GM18951 (cell line): ENCODE data around the gene TIMP3.
"Not testable (repeated sequence)": the region's sequence is repeated elsewhere in the genome, so short reads cannot be mapped to it uniquely, and the experiment has no call there.

Source experiments
- POLR2A ChIP-seq: IDR thresholded peaks from 4 replicates; pipeline ENCODE4 v1.6.1; 2011; ENCODE audit warnings: mild to moderate bottlenecking; ENCODE audit not compliant: insufficient read length, insufficient read depth; ENCODE audit errors: extremely low read depth
- in situ Hi-C: fragments of 300-500 bp; cut with MboI; formaldehyde crosslinking; loops from one replicate; pipeline ENCODE4 v1.12.0; 2022; ENCODE audit warnings: low sequenced_read_pairs, mixed read lengths, inconsistent platforms; ENCODE audit not compliant: unreplicated experiment

The TIMP3 gene

GRCh38 chr22:32801537-32802236 lies at the start of gene TIMP3:
Gene TIMP3, plus strand, starts transcription at chr22:32801705. Its CDS starts 297 bp downstream, at chr22:32802002.
- TF ChIP-seq POLR2A = no peak
- in situ Hi-C loops = loop anchor here (25.0 kb wide), 1 partner anchor 264 kb away; no protein-coding TSS in a partner anchor

- TF ChIP-seq POLR2A = no peak
- in situ Hi-C loops = no loop called here
Observed at GRCh38 chr22:32752326-32752725, 49.2 kb upstream of the TIMP3 start.

DNA sequence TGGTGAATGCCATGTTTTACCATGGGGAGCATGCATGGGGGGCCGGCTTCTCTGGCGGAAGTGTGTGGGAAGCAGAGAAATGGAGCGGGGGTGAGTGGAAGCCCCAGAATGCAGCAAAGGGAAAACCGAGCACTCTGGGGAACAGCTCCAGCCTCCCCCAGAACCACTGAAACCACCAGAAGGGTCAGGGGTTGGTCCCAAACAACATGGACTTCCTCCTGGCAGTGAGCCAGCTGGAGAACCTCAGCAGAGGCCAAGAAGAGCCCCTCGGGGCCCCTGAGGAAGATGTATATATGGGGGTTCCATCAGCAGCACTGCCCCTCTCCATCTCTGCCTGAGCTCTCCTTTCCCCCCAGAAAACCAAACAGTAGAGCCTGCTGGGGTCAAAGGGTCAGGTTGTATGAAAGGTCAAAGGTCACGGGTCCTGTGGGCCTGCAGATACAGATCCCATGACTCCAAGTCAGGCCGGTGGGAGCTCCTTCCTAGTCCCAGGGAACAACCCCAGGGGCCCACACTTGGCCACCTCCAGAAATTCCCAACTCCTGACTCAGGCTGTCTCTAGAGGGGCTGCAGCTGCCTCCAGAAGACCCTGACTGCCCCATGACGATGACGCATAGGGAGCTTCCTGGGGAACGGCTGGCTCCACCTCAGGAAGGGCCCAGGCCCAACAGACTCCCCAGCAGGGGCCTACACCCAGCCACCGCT lies 48.5 kb upstream of the TIMP3 start:
- in situ Hi-C loops = no loop called here
- TF ChIP-seq POLR2A = no peak

DNA sequence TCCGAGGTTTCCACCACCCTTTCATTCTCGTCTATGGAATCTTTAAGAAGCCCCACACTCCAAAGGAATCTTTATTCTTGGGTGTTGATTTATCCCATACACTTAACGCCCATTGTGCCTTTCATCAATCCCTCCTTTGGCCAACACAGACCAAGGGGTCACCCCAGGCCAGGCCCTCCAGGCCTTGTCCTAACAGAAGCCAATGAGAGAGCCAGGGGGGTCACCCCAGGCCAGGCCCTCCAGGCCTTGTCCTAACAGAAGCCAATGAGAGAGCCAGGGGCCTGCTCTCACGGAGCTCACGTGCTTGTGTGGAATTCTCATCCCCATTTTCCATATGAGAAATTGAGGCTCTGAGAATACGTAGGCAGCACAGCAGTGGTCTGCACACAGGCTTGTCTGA lies 47.9 kb upstream of the TIMP3 start:
- TF ChIP-seq POLR2A = no peak
- in situ Hi-C loops = no loop called here

GRCh38 chr22:32754413-32755041 lies 47.0 kb upstream of the TIMP3 start:
- TF ChIP-seq POLR2A = no peak
- in situ Hi-C loops = no loop called here

GRCh38 chr22:32757086-32757762 lies 44.3 kb upstream of the TIMP3 start:
- in situ Hi-C loops = not testable (repeated sequence)

- in situ Hi-C loops = no loop called here
Observed at GRCh38 chr22:32758866-32759385, 42.6 kb upstream of the TIMP3 start.

GRCh38 chr22:32760396-32760795 lies 41.1 kb upstream of the TIMP3 start:
- in situ Hi-C loops = no loop called here
- TF ChIP-seq POLR2A = no peak

More at GRCh38 chr22:32758866-32759385, 42.6 kb upstream of the TIMP3 start:
- no peak for TF ChIP-seq POLR2A

DNA sequence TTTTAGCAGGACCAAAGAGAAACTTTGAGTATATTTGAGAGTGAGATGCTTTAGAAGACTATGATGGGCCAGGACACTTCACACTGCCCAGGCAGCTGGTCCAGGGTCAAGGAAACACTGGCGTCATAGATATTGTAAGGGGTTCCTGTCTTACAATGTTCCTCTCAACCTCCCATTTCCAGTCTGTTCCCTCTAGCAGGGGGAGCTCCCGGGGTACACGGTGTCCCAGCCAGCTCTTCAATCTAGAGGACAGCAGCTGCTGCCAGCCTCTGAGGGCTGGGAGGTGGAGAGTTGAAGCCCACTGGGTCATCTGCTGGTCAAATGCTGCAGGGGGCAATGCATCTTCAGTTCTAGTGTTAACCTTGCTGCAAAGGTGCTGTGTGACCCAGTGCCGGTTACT lies 40.7 kb upstream of the TIMP3 start:
- in situ Hi-C loops = no loop called here
- no peak for TF ChIP-seq POLR2A

DNA sequence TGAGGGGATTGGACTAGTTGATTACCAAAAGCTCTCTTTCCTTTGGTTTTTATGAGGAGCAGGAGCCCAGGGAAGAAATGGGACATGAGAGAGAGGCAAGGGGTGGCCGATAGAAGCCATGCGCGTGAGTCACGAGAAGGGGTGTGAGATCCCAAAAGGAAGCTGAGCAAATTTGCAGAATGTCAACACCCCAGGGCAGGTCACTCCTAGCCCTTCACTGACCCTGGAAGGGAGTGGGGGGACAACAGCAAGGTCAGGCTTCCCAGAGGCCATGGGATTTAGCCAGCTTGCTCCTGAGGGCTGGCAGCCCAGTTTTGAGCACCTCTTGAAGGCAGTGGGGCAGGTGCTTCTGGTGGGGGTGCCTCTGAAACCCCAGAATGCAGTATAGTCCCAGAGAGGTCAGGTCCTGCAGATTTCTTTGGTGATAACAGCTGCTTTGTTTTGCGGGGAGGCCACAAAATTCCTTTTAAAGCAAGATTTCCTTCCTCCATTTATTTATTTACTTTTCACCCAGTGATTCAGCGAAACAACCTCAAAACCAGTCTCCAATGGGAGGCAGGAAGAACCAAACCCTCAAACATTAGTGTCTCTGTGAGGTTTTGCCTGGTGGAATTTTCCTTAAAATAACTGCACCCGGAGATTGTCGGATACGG lies 40.1 kb upstream of the TIMP3 start:
- TF ChIP-seq POLR2A = no peak
- in situ Hi-C loops = no loop called here

GRCh38 chr22:32764330-32765131 lies 37.0 kb upstream of the TIMP3 start:
- no peak for TF ChIP-seq POLR2A
- in situ Hi-C loops = no loop called here

GRCh38 chr22:32765132-32765618 lies 36.3 kb upstream of the TIMP3 start:
- TF ChIP-seq POLR2A = no peak
- in situ Hi-C loops = no loop called here
